HG03575 (cell line): ENCODE data around the gene ADAMTS17.

Experiments
- ATAC-seq: cut with Tn5 transposase; IDR thresholded peaks from one replicate; pipeline ENCODE4 v1.9.1; 2021; ENCODE audit not compliant: unreplicated experiment, insufficient number of reproducible peaks, low FRiP score; ENCODE audit errors: extremely low read depth

Gene ADAMTS17

DNA sequence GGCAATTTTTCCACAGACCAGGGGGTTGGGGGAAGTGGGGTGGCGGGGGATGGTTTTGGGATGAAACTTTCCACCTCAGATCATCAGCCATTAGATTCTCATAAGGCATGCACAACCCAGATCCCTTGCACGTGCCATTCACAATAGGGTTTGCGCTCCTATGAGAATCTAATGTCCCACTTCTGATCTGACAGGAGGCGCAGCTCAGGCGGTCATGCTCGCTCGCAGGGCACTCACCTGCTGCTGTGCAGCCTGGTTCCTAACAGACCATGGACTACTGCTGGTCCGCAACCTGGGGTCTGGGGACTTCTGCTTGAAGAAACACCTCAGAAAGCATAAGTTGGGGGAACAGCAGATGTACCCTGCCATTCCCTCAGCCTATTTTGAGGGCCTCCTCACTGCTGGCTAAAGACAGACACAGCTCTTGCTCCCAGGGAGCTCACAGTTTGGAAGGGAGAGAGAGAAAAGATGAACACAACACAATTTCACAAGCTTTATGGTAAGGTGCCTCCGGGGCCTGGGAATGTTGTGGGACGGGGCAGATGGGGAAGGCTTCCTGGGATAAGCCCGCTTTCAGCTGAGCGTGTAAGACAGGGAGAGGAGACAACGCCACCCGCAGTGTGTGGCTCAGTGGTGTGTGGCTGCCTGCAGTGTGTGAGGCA, 285.2 kb downstream of the ADAMTS17 start:
- no peak for ATAC-seq

GRCh38 chr15:100055821-100056220, 286.0 kb downstream of the ADAMTS17 start:
- ATAC-seq = no peak

DNA sequence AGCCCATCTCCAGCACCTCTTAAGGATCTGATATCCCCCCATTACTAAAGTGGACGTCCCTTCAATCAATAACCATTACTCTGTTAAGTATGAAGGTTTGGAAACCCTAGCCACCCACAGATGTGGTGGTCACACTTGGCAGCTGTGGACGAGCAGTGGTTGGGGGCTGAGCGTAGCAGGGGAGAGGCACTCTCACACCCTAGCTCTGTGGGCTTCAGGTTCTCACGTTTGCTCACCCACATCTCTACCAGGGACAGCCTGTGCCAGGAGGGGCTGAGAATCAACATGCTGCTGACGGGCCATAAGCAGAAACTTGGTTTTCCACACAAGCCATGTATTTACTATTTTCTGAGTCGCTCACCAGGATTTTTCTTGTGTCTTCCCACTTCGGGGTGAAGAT, 287.2 kb downstream of the ADAMTS17 start:
- ATAC-seq = no peak

DNA sequence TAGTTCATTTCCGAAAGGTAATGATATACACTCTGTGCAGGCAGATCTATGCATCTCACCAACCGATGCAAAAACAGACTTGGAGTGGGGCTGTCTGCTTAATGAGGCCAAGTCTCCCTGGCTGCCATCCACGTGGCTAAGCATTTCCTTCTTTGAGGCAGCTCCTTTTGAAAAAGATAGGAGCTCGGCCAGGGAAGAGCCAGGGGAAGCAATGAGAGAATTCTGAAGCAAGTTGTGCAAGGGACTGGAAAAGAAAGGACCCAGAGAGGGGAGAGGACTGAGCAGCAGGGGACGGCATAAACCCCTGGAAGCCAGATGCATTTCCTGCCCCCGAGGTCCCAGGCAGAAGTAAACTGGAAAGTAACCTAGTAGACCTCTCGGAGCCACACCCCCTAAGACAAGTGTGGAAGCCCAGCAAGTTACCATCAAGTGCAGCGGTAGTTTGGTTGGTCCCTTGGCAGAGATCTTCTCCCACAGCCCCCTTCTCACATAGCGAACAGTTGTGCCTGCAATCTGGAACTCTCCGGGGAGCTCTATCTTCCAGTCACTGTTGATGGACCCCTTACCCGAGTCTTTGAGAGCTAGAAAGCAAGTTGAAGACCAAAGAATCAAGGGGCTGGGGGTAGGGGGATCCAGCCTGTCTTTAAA, 288.2 kb downstream of the ADAMTS17 start:
- ATAC-seq = no peak

- no peak for ATAC-seq
Observed at GRCh38 chr15:100052716-100053473, 288.9 kb downstream of the ADAMTS17 start.

DNA sequence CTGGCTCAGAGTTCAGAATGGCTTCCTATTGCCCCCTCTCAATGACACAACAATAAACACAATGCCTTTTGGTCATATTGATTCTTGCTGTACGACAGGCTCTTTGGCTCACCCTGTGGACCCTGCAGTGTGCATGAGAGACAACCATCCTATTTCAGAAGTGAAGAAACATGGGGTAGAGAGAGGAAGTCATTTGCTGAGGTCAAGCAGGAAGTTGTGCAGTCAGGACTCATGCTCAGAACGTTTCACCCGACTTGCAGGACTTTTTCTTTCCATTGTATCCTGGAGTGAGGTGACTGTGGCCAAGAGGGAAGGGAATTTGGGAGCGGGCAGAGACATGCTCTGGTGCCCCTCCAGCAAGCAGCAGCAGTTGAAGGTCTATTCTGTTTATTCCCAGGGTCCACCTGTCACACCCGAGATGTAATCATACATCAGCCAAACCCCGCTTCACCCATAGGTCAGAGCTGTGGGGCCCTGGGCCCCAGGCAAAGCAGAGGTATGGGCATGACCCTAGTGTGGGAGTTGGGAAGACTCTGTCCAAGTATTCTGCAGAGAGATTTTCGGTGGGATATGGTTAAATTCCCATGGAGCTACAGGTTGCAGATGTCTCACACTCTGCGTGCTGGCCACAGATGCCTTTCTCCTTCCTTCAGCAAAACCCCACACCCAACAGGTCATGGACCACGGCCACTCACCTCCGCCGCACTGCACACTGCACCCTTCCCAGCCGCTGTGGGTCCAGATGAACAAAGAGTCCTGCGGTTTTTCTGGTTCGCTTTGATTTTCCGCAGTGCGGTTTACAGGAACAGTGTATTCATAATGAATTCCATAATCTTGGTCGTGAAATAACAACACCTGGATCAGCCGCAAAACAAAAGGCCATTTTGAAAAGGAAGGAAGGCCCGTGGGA, 290.6 kb downstream of the ADAMTS17 start:
- ATAC-seq = no peak

- ATAC-seq = no peak
Observed at GRCh38 chr15:100049936-100050876, 291.6 kb downstream of the ADAMTS17 start.

- no peak for ATAC-seq
Observed at GRCh38 chr15:100049483-100049882, 292.3 kb downstream of the ADAMTS17 start.

DNA sequence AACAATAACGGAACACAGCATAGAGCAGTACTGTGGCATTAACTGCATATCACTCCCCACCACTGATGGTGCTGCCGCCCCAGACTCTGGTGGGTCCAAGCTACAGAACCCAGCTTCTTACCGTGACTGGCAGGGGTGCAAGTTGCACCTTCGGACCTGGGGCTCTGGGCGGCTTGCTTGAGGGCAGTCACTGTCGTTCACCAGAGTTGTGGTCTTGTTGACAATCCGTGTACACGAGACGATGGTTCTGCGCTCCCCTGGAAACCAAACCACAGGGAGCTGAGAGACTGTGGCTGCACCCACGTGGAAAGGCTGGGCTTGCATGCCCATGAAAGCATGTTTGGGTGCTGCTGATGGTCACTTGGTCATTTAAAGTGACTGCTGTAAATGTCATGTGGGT, 293.0 kb downstream of the ADAMTS17 start:
- no peak for ATAC-seq

DNA sequence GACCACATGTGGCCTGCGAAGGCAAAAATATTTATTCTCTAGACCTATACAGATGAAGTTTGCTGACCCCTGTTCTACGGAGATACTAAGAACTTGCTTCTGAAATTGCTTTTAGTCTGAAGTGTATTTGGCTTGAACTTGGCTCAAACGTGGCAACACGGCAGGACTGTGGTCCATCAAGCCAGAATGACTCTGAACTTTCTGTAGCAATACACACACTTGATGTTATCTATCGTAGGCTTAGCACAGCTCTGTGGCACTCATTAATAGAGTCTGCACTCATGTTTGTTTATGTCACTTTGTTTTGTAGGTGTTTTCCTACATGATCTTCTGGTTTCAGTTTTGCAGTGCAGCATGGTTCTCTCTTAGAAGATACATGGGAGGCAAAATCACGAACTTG, 298.1 kb downstream of the ADAMTS17 start:
- ATAC-seq = no peak

GRCh38 chr15:100043068-100043641, 298.6 kb downstream of the ADAMTS17 start:
- ATAC-seq = no peak

- ATAC-seq = no peak
Observed at GRCh38 chr15:100042558-100042957, 299.2 kb downstream of the ADAMTS17 start.

DNA sequence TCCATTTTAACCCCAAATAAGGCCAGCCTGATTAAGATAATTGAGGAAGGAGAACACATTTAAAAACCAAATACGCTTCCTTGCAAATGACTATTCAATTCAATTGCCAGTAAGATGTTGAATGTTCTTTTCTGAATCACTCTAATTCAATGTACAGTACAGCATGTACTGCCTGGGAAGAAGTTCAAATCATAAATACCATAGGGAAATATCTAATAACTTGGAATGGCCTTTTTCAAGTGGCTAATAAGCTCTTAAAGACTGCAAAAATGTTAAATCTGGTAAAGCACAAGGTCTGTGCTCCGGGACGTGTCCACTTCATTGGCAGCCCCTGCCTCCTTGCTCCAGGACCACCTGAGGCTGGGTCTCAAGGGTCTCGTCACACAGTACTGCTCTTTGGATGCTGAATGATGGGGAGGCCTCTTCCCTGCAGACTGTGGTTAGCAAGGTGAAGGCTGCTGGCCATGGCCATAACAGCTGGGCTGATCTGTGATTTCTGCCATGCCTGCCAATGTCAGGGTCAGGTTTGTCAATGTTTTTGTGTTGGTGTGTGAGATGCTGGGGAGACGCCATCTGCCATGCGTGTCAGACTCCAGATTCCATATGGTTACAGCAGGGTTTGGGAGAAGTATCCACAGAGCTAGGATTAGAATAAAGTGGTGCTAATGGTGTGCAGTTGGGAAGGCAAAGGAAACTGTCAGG, 300.5 kb downstream of the ADAMTS17 start:
- ATAC-seq = no peak

DNA sequence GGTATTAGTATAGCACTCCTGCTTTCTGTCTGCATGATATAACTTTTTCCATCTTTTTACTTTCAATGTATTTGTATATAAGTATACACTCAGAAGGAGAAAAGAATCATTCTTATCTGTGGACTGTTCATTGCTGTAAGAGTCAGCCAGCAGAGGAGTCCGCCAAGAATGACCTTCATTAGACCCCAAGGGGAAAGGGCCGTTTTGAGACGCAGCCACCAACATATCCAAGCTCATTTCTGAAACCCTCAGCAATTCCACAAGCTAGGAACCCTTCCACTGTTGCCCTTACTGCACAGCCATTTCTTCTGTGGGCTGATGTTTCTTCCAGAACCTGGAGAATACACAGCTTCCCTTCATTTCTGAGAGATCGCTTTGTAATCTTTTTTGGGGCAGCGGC, 301.8 kb downstream of the ADAMTS17 start:
- ATAC-seq = no peak

- ATAC-seq = no peak
Observed at GRCh38 chr15:100038736-100039135, 303.0 kb downstream of the ADAMTS17 start.

GRCh38 chr15:100037901-100038300, 303.9 kb downstream of the ADAMTS17 start:
- no peak for ATAC-seq

- no peak for ATAC-seq
Observed at GRCh38 chr15:100036015-100036414, 305.8 kb downstream of the ADAMTS17 start.
